Head of caudate nucleus (tissue), 42 donors: ENCODE results near the gene NAALADL2.
"Not testable (repeated sequence)": the region's sequence is repeated elsewhere in the genome, so short reads cannot be mapped to it uniquely, and the experiment has no call there.

Source experiments
- DNase-seq, 42 donors: peaks; one replicate each; pipeline versions ENCODE4 v3.0.0 to v3.0.0-alpha.2; 2020 to 2021; ENCODE audit warnings: mixed read lengths in 7 of 42
- intact Hi-C: fragments of 100-400 bp; cut with DNase I; formaldehyde crosslinking; loops from one replicate; pipeline ENCODE4 v1.15.0; 2022

NAALADL2 gene

GRCh38 chr3:175792245-175792644, 933.1 kb downstream of the NAALADL2 start:
- DNase-seq, result no peak
- intact Hi-C loops, result no loop called here

GRCh38 chr3:175798326-175798725, 939.2 kb downstream of the NAALADL2 start:
- intact Hi-C loops, result no loop called here
- DNase-seq, result no peak

GRCh38 chr3:175805825-175806224, 946.7 kb downstream of the NAALADL2 start:
- intact Hi-C loops, result no loop called here
- no peak for DNase-seq

GRCh38 chr3:175807175-175807574, 948.0 kb downstream of the NAALADL2 start:
- intact Hi-C loops, result no loop called here
- no peak for DNase-seq

GRCh38 chr3:175818811-175819464, 959.8 kb downstream of the NAALADL2 start:
- intact Hi-C loops, result no loop called here
- DNase-seq, result no peak

GRCh38 chr3:175822766-175823491, 963.8 kb downstream of the NAALADL2 start:
- intact Hi-C loops, DNase-seq: not testable (repeated sequence)

- DNase-seq, intact Hi-C loops: not testable (repeated sequence)
Measured at GRCh38 chr3:175825016-175825580, 966.0 kb downstream of the NAALADL2 start.

GRCh38 chr3:175826759-175827158, 967.6 kb downstream of the NAALADL2 start:
- intact Hi-C loops, result no loop called here
- DNase-seq, result no peak

- intact Hi-C loops, result not testable (repeated sequence)
Measured at GRCh38 chr3:175829809-175830208, 970.7 kb downstream of the NAALADL2 start.

GRCh38 chr3:175835763-175836162, 976.6 kb downstream of the NAALADL2 start:
- DNase-seq, intact Hi-C loops: not testable (repeated sequence)

More at GRCh38 chr3:175829809-175830208, 970.7 kb downstream of the NAALADL2 start:
- DNase-seq, result not testable (repeated sequence)

GRCh38 chr3:175836617-175837016, 977.5 kb downstream of the NAALADL2 start:
- DNase-seq, result no peak
- intact Hi-C loops, result no loop called here

GRCh38 chr3:175837962-175838361, 978.8 kb downstream of the NAALADL2 start:
- intact Hi-C loops, result no loop called here
- DNase-seq, result no peak

GRCh38 chr3:175839366-175840005, 980.4 kb downstream of the NAALADL2 start:
- intact Hi-C loops, result no loop called here
- DNase-seq, result no peak

- intact Hi-C loops, result no loop called here
- no peak for DNase-seq
Measured at GRCh38 chr3:175851541-175851940, 992.4 kb downstream of the NAALADL2 start.

GRCh38 chr3:175852560-175852959, 993.4 kb downstream of the NAALADL2 start:
- DNase-seq, result no peak
- intact Hi-C loops, result no loop called here

GRCh38 chr3:175857666-175858270, 998.6 kb downstream of the NAALADL2 start:
- intact Hi-C loops, result no loop called here
- no peak for DNase-seq
